MM.1S (cell line): ENCODE data around the gene GADD45B.
"Not testable (repeated sequence)": the region's sequence is repeated elsewhere in the genome, so short reads cannot be mapped to it uniquely, and the experiment has no call there.

Source experiments
- DNase-seq: peaks from one replicate; pipeline ENCODE4 v3.0.0-alpha.2; 2015
- H2AFZ ChIP-seq: fragments of 300-600 bp; sonication (generic); 2 replicates; pipeline ENCODE4 v1.6.0; 2016; ENCODE audit warnings: antibody characterized with exemption, low read length
- H3F3A ChIP-seq: fragments of 300-600 bp; sonication (generic); 2 replicates; pipeline ENCODE4 v1.6.1; 2016; ENCODE audit warnings: mild to moderate bottlenecking, antibody characterized with exemption, low read length, moderate library complexity, mixed read lengths; ENCODE audit not compliant: insufficient read depth
- H3K27ac ChIP-seq: fragments of 300-600 bp; sonication (generic); 2 replicates; pipeline ENCODE4 v1.5.1; 2016; ENCODE audit warnings: mild to moderate bottlenecking, low read length
- H3K27me3 ChIP-seq: fragments of 300-600 bp; sonication (generic); replicated peaks from 2 replicates; pipeline ENCODE4 v1.6.0; 2016; ENCODE audit warnings: low read length; ENCODE audit not compliant: insufficient read depth
- H3K36me3 ChIP-seq: fragments of 300-600 bp; sonication (generic); replicated peaks from 2 replicates; pipeline ENCODE4 v1.6.1; 2016; ENCODE audit warnings: mild to moderate bottlenecking, low read length, mixed read lengths; ENCODE audit not compliant: insufficient read depth
- H3K4me1 ChIP-seq: fragments of 300-600 bp; sonication (generic); 2 replicates; pipeline ENCODE4 v1.6.1; 2016; ENCODE audit warnings: low read length, mixed read lengths
- H3K4me2 ChIP-seq: fragments of 300-600 bp; sonication (generic); 2 replicates; pipeline ENCODE4 v1.6.0; 2016; ENCODE audit warnings: low read depth, low read length
- H3K4me3 ChIP-seq: fragments of 300-600 bp; sonication (generic); 2 replicates; pipeline ENCODE4 v1.5.1; 2016; ENCODE audit warnings: low read length, mixed read lengths
- H3K79me2 ChIP-seq: fragments of 300-600 bp; sonication (generic); 2 replicates; pipeline ENCODE4 v1.6.1; 2016; ENCODE audit warnings: mixed run types, low read length, mixed read lengths
- H3K9ac ChIP-seq: fragments of 300-600 bp; sonication (generic); 2 replicates; pipeline ENCODE4 v1.6.1; 2016; ENCODE audit warnings: low read length, mixed read lengths
- H3K9me2 ChIP-seq: fragments of 300-600 bp; sonication (generic); replicated peaks from 2 replicates; pipeline ENCODE4 v1.6.1; 2016; ENCODE audit warnings: mild to moderate bottlenecking, low read length, mixed read lengths; ENCODE audit not compliant: insufficient read depth
- H3K9me3 ChIP-seq: fragments of 300-600 bp; sonication (generic); replicated peaks from 2 replicates; pipeline ENCODE4 v1.6.1; 2016; ENCODE audit warnings: mild to moderate bottlenecking, low read length, mixed read lengths; ENCODE audit not compliant: insufficient read depth
- H4K20me1 ChIP-seq: fragments of 300-600 bp; sonication (generic); 2 replicates; pipeline ENCODE4 v1.6.1; 2016; ENCODE audit warnings: mild to moderate bottlenecking, low read length, moderate library complexity, mixed read lengths; ENCODE audit not compliant: insufficient read depth
- EZH2 ChIP-seq: fragments of 300-600 bp; sonication (generic); optimal IDR thresholded peaks from 2 replicates; pipeline ENCODE3; 2017; ENCODE audit warnings: low read depth, mild to moderate bottlenecking, antibody characterized with exemption, low read length, mixed read lengths
- EZH2phosphoT487 ChIP-seq: fragments of 300-600 bp; sonication (generic); IDR thresholded peaks from 2 replicates; pipeline ENCODE4 v1.6.1; 2018; ENCODE audit warnings: antibody characterized with exemption, low read length
- TF ChIP-seq, protein P1 (sequence below): fragments of 300-600 bp; sonication (generic); IDR thresholded peaks from 2 replicates; pipeline ENCODE4 v1.5.1; 2016; ENCODE audit warnings: antibody characterized with exemption, low read length, mixed read lengths

GADD45B gene

GRCh38 chr19:2457394-2458037 lies 18.4 kb upstream of the GADD45B start:
- H3K4me2 ChIP-seq, result peak overlapping the region; percentile 75; the same call in 1 of the 2 replicates
- H3K79me2 ChIP-seq, result peaks cover 46% of the 10 kb centered on the region
- peaks cover 20% of the 10 kb centered on the region for H4K20me1 ChIP-seq
- no peaks in the 10 kb centered on the region for H3K36me3 ChIP-seq
- TF ChIP-seq, protein P1, sequence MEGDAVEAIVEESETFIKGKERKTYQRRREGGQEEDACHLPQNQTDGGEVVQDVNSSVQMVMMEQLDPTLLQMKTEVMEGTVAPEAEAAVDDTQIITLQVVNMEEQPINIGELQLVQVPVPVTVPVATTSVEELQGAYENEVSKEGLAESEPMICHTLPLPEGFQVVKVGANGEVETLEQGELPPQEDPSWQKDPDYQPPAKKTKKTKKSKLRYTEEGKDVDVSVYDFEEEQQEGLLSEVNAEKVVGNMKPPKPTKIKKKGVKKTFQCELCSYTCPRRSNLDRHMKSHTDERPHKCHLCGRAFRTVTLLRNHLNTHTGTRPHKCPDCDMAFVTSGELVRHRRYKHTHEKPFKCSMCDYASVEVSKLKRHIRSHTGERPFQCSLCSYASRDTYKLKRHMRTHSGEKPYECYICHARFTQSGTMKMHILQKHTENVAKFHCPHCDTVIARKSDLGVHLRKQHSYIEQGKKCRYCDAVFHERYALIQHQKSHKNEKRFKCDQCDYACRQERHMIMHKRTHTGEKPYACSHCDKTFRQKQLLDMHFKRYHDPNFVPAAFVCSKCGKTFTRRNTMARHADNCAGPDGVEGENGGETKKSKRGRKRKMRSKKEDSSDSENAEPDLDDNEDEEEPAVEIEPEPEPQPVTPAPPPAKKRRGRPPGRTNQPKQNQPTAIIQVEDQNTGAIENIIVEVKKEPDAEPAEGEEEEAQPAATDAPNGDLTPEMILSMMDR, result no peak
- TF ChIP-seq EZH2, result no peak
- no peak for TF ChIP-seq EZH2phosphoT487
- H3K27ac ChIP-seq, result peak overlapping the region; percentile 55; the same call in 1 of the 2 replicates
- H3K9ac ChIP-seq, result peak overlapping the region; percentile 44; the same call in 1 of the 2 replicates
- H2AFZ ChIP-seq, result peak overlapping the region; percentile 84
- H3F3A ChIP-seq, result peaks cover 15% of the 10 kb centered on the region; the same call in 1 of the 2 replicates
- no peaks in the 10 kb centered on the region for H3K9me3 ChIP-seq
- peaks cover 12% of the 10 kb centered on the region; the same call in 1 of the 2 replicates for H3K4me1 ChIP-seq
- peak overlapping the region; percentile 45 for H3K4me3 ChIP-seq
- H3K9me2 ChIP-seq, result no peaks in the 10 kb centered on the region
- no peaks in the 10 kb centered on the region for H3K27me3 ChIP-seq
- no peak for DNase-seq

DNA sequence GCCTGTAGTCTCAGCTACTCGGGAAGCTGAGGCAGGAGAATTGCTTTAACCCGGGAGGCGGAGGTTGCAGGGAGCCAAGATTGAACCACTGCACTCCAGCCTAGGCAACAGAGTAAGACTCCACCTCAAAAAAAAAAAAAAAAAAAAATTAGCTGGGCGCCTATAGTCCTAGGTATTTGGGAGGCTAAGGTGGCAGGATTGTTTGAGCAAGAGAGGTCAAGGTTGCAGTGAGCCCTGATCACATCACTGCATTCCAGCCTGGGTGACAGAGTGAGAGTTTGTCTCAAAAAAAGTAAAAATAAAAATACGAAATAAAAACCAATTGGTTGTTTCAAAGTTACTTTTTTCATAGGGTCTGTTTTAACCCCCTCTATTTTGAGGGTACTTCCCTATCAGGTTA lies 17.9 kb upstream of the GADD45B start:
- Histone ChIP-seq H3K27ac (no peak overlapping the region), H3K4me1 (peaks cover 12% of the 10 kb centered on the region; the same call in 1 of the 2 replicates), H3K36me3 (no peaks in the 10 kb centered on the region)

GRCh38 chr19:2458776-2459175 lies 17.2 kb upstream of the GADD45B start:
- Histone ChIP-seq H3F3A (peaks cover 27% of the 10 kb centered on the region), H3K4me1 (peaks cover 12% of the 10 kb centered on the region; the same call in 1 of the 2 replicates), H3K79me2 (peaks cover 33% of the 10 kb centered on the region), H4K20me1 (peaks cover 14% of the 10 kb centered on the region; the same call in 1 of the 2 replicates)
- not testable (repeated sequence) for H3K9ac ChIP-seq, H3K4me3 ChIP-seq, DNase-seq, H2AFZ ChIP-seq, H3K9me2 ChIP-seq, H3K9me3 ChIP-seq, H3K27me3 ChIP-seq, H3K36me3 ChIP-seq, H3K4me2 ChIP-seq, H3K27ac ChIP-seq

More for the DNA sequence above, 17.9 kb upstream of the GADD45B start:
- Histone ChIP-seq H3K27me3 (no peaks in the 10 kb centered on the region), H3K9me3 (no peaks in the 10 kb centered on the region), H3F3A (peaks cover 20% of the 10 kb centered on the region), H3K9ac (no peak overlapping the region), H4K20me1 (peaks cover 20% of the 10 kb centered on the region), H3K4me2 (no peak overlapping the region), H3K9me2 (no peaks in the 10 kb centered on the region), H2AFZ (no peak overlapping the region), H3K79me2 (peaks cover 41% of the 10 kb centered on the region), H3K4me3 (no peak overlapping the region)
- no peak for DNase-seq
- TF ChIP-seq, protein P1, result no peak
- TF ChIP-seq EZH2 (no peak), EZH2phosphoT487 (no peak)

DNA sequence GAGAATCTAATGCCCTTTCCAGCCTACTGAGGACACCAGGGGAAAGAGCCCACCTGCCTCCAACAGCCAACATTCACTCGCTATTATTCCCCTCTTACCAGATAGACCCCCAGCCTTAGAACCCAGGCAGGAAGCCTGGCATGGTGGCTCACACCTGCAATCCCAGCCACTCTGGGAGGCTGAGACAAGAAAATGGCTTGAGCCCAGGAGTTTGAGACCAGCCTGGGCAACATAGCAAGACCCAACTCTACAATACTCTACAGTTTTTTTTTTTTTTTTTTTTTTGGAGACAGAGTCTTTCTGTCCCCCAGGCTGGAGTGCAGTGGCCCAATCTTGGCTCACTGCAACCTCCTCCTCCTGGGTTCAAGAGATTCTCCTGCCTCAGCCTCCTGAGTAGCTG lies 15.7 kb upstream of the GADD45B start:
- H3K27ac ChIP-seq, result no peak overlapping the region
- H3K4me2 ChIP-seq, result no peak overlapping the region
- no peaks in the 10 kb centered on the region for H3K27me3 ChIP-seq
- H3K36me3 ChIP-seq, result no peaks in the 10 kb centered on the region
- H3K9ac ChIP-seq, result no peak overlapping the region
- peaks cover 19% of the 10 kb centered on the region for H3K79me2 ChIP-seq
- DNase-seq, result no peak
- no peak for TF ChIP-seq EZH2phosphoT487
- TF ChIP-seq EZH2, result no peak
- TF ChIP-seq, protein P1, result no peak
- H3K9me2 ChIP-seq, result no peaks in the 10 kb centered on the region
- H3K4me3 ChIP-seq, result no peak overlapping the region
- no peak overlapping the region for H2AFZ ChIP-seq
- H3K4me1 ChIP-seq, result peaks cover 10% of the 10 kb centered on the region; the same call in 1 of the 2 replicates
- H3K9me3 ChIP-seq, result no peaks in the 10 kb centered on the region
- H4K20me1 ChIP-seq, result peaks cover 5% of the 10 kb centered on the region; the same call in 1 of the 2 replicates
- H3F3A ChIP-seq, result peaks cover 36% of the 10 kb centered on the region
